SK-N-SH treated with all-trans-retinoic acid at 6 μM for 48 hours (cell line): ENCODE results near the gene FBLN5.

Experiments used
- OSR1 ChIP-seq: fragments of 250-450 bp; sonication (Bioruptor Pico); IDR thresholded peaks from 2 replicates; pipeline ENCODE4 v1.8.0; 2022; ENCODE audit warnings: moderate library complexity, mild to moderate bottlenecking, inconsistent platforms
- SNAI2 ChIP-seq: fragments of 250-450 bp; sonication (Bioruptor Pico); IDR thresholded peaks from 2 replicates; pipeline ENCODE4 v1.5.0; 2020; ENCODE audit warnings: mild to moderate bottlenecking, moderate library complexity
- TCF4 ChIP-seq: fragments of 250-450 bp; sonication (Bioruptor Pico); IDR thresholded peaks from 2 replicates; pipeline ENCODE4 v1.8.0; 2021; ENCODE audit warnings: mild to moderate bottlenecking, moderate library complexity, borderline replicate concordance
- TOX ChIP-seq: fragments of 250-450 bp; sonication (Bioruptor Pico); IDR thresholded peaks from 2 replicates; pipeline ENCODE4 v1.8.0; 2021; ENCODE audit warnings: mild to moderate bottlenecking, moderate library complexity, borderline replicate concordance
- TF ChIP-seq, protein P1 (sequence below): fragments of 250-450 bp; sonication (Bioruptor Pico); IDR thresholded peaks from 2 replicates; pipeline ENCODE4 v1.5.0; 2020; ENCODE audit warnings: mild to moderate bottlenecking, moderate library complexity
- TF ChIP-seq, protein P2 (sequence below): fragments of 250-450 bp; sonication (Bioruptor Pico); IDR thresholded peaks from 2 replicates; pipeline ENCODE4 v1.8.0; 2021; ENCODE audit warnings: low read depth, mild to moderate bottlenecking, moderate library complexity, borderline replicate concordance
- TF ChIP-seq, protein P3 (sequence below): fragments of 250-450 bp; sonication (Bioruptor Pico); IDR thresholded peaks from 2 replicates; pipeline ENCODE4 v1.8.0; 2020; ENCODE audit warnings: mild to moderate bottlenecking, moderate library complexity, borderline replicate concordance

DNA sequence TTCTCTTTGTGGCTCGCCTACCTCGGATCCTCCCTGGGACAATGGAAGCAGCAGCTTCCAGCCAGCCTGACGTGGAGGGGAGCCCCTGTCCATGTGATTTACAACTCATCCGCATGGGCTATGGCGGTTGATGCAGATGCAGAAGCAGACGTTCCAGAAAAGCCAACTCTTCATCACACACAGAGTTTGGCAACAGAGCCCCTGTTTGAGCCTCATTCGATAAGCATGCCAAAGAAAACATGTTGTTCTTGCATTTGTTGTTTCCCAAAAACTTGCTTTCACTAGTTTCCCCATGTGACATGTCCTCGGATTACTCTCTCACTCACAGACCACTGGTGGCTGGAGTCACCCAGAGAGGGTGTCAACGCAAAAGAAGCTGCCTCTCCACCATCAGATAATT, 63.7 kb downstream of the FBLN5 start:
- TF ChIP-seq OSR1 (CRISPR knock-in tag) (no peak), TOX (CRISPR knock-in tag) (no peak), TCF4 (CRISPR knock-in tag) (no peak), SNAI2 (no peak)
- TF ChIP-seq, protein P1, sequence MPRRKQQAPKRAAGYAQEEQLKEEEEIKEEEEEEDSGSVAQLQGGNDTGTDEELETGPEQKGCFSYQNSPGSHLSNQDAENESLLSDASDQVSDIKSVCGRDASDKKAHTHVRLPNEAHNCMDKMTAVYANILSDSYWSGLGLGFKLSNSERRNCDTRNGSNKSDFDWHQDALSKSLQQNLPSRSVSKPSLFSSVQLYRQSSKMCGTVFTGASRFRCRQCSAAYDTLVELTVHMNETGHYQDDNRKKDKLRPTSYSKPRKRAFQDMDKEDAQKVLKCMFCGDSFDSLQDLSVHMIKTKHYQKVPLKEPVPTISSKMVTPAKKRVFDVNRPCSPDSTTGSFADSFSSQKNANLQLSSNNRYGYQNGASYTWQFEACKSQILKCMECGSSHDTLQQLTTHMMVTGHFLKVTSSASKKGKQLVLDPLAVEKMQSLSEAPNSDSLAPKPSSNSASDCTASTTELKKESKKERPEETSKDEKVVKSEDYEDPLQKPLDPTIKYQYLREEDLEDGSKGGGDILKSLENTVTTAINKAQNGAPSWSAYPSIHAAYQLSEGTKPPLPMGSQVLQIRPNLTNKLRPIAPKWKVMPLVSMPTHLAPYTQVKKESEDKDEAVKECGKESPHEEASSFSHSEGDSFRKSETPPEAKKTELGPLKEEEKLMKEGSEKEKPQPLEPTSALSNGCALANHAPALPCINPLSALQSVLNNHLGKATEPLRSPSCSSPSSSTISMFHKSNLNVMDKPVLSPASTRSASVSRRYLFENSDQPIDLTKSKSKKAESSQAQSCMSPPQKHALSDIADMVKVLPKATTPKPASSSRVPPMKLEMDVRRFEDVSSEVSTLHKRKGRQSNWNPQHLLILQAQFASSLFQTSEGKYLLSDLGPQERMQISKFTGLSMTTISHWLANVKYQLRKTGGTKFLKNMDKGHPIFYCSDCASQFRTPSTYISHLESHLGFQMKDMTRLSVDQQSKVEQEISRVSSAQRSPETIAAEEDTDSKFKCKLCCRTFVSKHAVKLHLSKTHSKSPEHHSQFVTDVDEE (CRISPR knock-in tag), result no peak
- TF ChIP-seq, protein P2, sequence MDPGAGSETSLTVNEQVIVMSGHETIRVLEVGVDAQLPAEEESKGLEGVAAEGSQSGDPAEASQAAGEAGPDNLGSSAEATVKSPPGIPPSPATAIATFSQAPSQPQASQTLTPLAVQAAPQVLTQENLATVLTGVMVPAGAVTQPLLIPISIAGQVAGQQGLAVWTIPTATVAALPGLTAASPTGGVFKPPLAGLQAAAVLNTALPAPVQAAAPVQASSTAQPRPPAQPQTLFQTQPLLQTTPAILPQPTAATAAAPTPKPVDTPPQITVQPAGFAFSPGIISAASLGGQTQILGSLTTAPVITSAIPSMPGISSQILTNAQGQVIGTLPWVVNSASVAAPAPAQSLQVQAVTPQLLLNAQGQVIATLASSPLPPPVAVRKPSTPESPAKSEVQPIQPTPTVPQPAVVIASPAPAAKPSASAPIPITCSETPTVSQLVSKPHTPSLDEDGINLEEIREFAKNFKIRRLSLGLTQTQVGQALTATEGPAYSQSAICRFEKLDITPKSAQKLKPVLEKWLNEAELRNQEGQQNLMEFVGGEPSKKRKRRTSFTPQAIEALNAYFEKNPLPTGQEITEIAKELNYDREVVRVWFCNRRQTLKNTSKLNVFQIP (CRISPR knock-in tag), result no peak
- TF ChIP-seq, protein P3, sequence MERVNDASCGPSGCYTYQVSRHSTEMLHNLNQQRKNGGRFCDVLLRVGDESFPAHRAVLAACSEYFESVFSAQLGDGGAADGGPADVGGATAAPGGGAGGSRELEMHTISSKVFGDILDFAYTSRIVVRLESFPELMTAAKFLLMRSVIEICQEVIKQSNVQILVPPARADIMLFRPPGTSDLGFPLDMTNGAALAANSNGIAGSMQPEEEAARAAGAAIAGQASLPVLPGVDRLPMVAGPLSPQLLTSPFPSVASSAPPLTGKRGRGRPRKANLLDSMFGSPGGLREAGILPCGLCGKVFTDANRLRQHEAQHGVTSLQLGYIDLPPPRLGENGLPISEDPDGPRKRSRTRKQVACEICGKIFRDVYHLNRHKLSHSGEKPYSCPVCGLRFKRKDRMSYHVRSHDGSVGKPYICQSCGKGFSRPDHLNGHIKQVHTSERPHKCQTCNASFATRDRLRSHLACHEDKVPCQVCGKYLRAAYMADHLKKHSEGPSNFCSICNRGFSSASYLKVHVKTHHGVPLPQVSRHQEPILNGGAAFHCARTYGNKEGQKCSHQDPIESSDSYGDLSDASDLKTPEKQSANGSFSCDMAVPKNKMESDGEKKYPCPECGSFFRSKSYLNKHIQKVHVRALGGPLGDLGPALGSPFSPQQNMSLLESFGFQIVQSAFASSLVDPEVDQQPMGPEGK (CRISPR knock-in tag), result no peak
